GM12864 (cell line): ENCODE data around the gene PIN1.

Source experiments
- DNase-seq: peaks from one replicate; pipeline ENCODE4 v3.0.0-alpha.2; 2011; ENCODE audit warnings: low read depth
- H3K4me3 ChIP-seq: 2 replicates; pipeline ENCODE4 v1.5.1; 2011; ENCODE audit warnings: mild to moderate bottlenecking, low read depth, low read length, control low read depth
- CTCF ChIP-seq: IDR thresholded peaks from 2 replicates; pipeline ENCODE4 v1.5.1; 2011; ENCODE audit warnings: low read depth, mild to moderate bottlenecking, moderate library complexity, low read length, control low read depth, inconsistent platforms; ENCODE audit errors: missing control alignments

Gene PIN1

GRCh38 chr19:9865732-9866501, 30.8 kb downstream of the PIN1 start:
- no peak for TF ChIP-seq CTCF
- no peak overlapping the region for H3K4me3 ChIP-seq
- DNase-seq: no peak

DNA sequence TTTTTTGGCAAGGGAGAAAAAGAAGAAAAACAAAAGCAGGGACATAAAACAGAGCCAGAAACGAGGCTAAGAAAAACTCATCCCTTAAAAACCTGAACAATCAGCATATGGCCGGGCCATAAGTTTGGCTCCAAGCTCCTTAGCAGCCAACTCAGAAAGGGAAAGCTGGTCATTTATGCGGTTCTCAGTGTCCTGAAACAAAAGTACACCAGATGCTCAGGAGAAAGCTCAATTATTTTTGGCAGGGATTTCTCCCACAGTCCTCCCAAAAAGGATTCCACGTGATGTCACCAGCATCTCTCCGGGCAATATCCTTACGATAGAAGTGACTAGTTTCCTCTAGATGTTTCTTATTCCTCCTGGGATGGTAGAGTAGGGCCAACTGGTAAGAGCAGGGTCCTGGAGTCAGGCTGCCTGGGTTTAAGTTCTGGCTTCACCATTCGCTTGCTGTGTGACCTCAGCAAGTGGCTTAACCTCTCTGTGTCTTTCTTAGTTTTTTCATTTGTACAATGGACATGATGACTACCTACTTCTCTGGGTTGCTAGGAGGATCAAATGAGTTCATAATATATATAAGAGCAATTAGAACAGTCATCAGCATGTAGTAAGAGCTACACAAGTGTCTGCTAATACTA, 34.0 kb downstream of the PIN1 start:
- no peak for DNase-seq
- no peak overlapping the region for H3K4me3 ChIP-seq
- no peak for TF ChIP-seq CTCF

GRCh38 chr19:9871626-9872338, 36.7 kb downstream of the PIN1 start:
- no peak for DNase-seq
- no peak for TF ChIP-seq CTCF
- H3K4me3 ChIP-seq: no peak overlapping the region

DNA sequence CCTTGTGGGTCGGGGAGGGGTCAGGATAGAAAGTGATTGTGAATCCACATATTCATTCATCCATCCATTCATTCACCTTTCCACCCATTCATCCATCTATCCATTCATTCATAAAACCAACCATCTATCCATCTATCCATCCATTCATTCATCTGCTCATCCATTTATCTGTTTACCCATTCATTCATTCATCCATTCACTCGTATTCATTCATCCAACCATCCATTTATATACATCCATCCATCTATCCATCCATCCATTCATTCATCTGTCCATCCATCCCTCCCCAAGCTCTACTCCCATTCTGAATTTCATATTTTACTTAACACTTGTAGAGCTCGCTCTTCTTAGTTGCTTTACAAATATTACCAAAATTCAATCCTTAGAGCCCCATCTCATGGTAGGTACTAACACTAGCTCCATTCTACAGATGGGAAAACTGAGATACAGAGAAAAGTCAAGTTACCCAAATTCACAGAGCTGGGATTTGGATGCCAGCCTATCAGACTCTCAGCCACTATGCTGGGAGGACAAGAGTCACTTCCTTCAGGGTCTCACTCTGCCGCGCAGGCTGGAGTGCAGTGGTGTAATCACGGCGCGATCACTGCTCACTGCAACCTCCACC, 37.6 kb downstream of the PIN1 start:
- no peak for TF ChIP-seq CTCF
- DNase-seq: no peak
- no peak overlapping the region for H3K4me3 ChIP-seq

DNA sequence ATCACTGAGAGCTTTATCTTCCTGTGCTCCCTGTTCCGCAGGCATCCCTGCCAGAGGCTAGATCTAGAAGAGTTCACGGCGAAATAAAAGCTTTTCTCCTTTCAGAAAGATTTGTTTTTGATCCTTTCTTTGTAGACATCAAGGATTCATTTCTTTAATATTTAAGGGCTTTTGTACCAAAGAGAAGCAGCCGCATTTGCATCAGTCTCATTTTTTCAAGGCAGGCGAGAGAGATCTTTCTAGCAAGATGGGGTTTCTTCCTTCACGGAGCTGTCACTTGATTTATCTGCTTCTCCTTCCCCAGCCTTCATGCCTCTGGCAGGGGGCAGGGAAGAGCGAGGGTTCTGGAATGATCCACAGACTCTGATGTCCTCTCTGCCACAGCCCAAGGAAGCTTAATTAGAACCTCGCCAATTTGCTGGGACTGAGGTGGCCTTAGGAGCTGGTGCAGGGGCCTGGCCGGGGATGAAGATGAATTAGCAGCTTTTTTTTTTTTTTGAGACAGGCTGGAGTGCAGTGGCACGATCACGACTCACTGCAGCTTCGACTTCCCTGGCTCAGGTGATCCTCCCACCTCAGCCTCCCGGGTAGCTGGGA, 40.0 kb downstream of the PIN1 start:
- no peak for TF ChIP-seq CTCF
- DNase-seq: no peak

GRCh38 chr19:9875796-9876195, 40.7 kb downstream of the PIN1 start:
- TF ChIP-seq CTCF: no peak
- no peak overlapping the region for H3K4me3 ChIP-seq
- no peak for DNase-seq

More for the DNA sequence above, 40.0 kb downstream of the PIN1 start:
- no peak overlapping the region for H3K4me3 ChIP-seq
